HepG2 (cell line): Measurements from ENCODE around the gene CTNND1. TPM values are rescaled to one million over a fixed set of nuclear protein-coding genes. Genes with fewer than 3 reads are reported as not detected.

Experiments
- ATRX ChIP-seq: sonication (generic); formaldehyde crosslinking; IDR thresholded peaks from 2 replicates; pipeline ENCODE4 v1.4.0; 2020; ENCODE audit warnings: missing genetic modification reagents, borderline replicate concordance
- EEA1 ChIP-seq: sonication (generic); formaldehyde crosslinking; IDR thresholded peaks from 2 replicates; pipeline ENCODE4 v1.5.1; 2020; ENCODE audit warnings: mild to moderate bottlenecking, missing genetic modification reagents, borderline replicate concordance
- FOXA1 ChIP-seq, 2 experiments: fragments of 450-650 bp in 1 of 2; sonication (generic) in 1 of 2; formaldehyde crosslinking in 1 of 2; IDR thresholded peaks; 2 replicates each; pipeline versions ENCODE4 v1.4.0 to v1.6.1; 2016 to 2020; ENCODE audit warnings: missing genetic modification reagents in 1 of 2
- FOXJ3 ChIP-seq: sonication (generic); formaldehyde crosslinking; IDR thresholded peaks from 2 replicates; pipeline ENCODE4 v1.4.0; 2020; ENCODE audit warnings: missing genetic modification reagents, mild to moderate bottlenecking, borderline replicate concordance
- FOXO1 ChIP-seq: sonication (generic); formaldehyde crosslinking; IDR thresholded peaks from 2 replicates; pipeline ENCODE4 v1.4.0; 2020; ENCODE audit warnings: missing genetic modification reagents
- HES4 ChIP-seq: sonication (generic); formaldehyde crosslinking; IDR thresholded peaks from 2 replicates; pipeline ENCODE4 v1.9.0; 2021; ENCODE audit warnings: mild to moderate bottlenecking, missing genetic modification reagents, borderline replicate concordance
- IKZF4 ChIP-seq: sonication (generic); formaldehyde crosslinking; IDR thresholded peaks from 2 replicates; pipeline ENCODE4 v1.5.1; 2020; ENCODE audit warnings: borderline replicate concordance, mild to moderate bottlenecking, low read depth, missing genetic modification reagents; ENCODE audit errors: not compliant biosample characterization
- KLF11 ChIP-seq: IDR thresholded peaks from 2 replicates; pipeline ENCODE4 v1.6.1; 2016; ENCODE audit warnings: missing compliant biosample characterization
- MAFF ChIP-seq: IDR thresholded peaks from 2 replicates; pipeline ENCODE4 v1.6.1; 2011; ENCODE audit warnings: low read depth, low read length, improper control_type of control experiment
- PHF5A ChIP-seq: IDR thresholded peaks from one replicate; pipeline ENCODE4 v1.6.1; 2018; ENCODE audit warnings: low read depth, missing genetic modification reagents; ENCODE audit not compliant: unreplicated experiment
- PRPF4 ChIP-seq: fragments of 200-400 bp; formaldehyde crosslinking; IDR thresholded peaks from 2 replicates; pipeline ENCODE4 v1.6.1; 2016; ENCODE audit warnings: low read length, low read depth; ENCODE audit not compliant: poor library complexity, severe bottlenecking
- SNAPC5 ChIP-seq: sonication (generic); formaldehyde crosslinking; IDR thresholded peaks from 2 replicates; pipeline ENCODE4 v1.8.1; 2023; ENCODE audit warnings: mild to moderate bottlenecking, missing genetic modification reagents, borderline replicate concordance
- TFAP4 ChIP-seq: sonication (generic); IDR thresholded peaks from 2 replicates; pipeline ENCODE4 v1.6.1; 2016; ENCODE audit warnings: low read depth, borderline replicate concordance
- ZKSCAN8 ChIP-seq: IDR thresholded peaks from 2 replicates; pipeline ENCODE4 v1.6.1; 2016; ENCODE audit warnings: borderline replicate concordance, missing genetic modification reagents, missing compliant biosample characterization
- ZNF142 ChIP-seq: sonication (generic); formaldehyde crosslinking; IDR thresholded peaks from 2 replicates; pipeline ENCODE4 v1.4.0; 2020; ENCODE audit warnings: missing genetic modification reagents
- ZNF33A ChIP-seq: sonication (generic); formaldehyde crosslinking; IDR thresholded peaks from 2 replicates; pipeline ENCODE4 v1.5.1; 2020; ENCODE audit warnings: missing genetic modification reagents, mild to moderate bottlenecking, moderate library complexity, borderline replicate concordance
- ZNF343 ChIP-seq: sonication (generic); formaldehyde crosslinking; IDR thresholded peaks from 2 replicates; pipeline ENCODE4 v1.4.0; 2020; ENCODE audit warnings: mild to moderate bottlenecking, missing genetic modification reagents
- ZNF737 ChIP-seq: sonication (generic); formaldehyde crosslinking; IDR thresholded peaks from 2 replicates; pipeline ENCODE4 v1.5.0; 2020; ENCODE audit warnings: missing genetic modification reagents, mild to moderate bottlenecking, borderline replicate concordance
- polyA plus RNA-seq, 8 experiments: library from polyadenylated mRNA; depleted of rRNA in 3 of 8; stranded (reverse) in 7 of 8; unstranded in 1 of 8; fragments of >200 nt; fragmentation: Illumina TruSeq in 4 of 8; extraction: Trizol in 4 of 8; gene quantifications; 2 replicates each; pipeline versions ENCODE4 v1.2.1 to v1.2.3, GENCODE V29; 2011 to 2016; ENCODE audit warnings: low read depth in 4 of 8, missing spikeins in 1 of 8, mixed read lengths in 1 of 8; ENCODE audit not compliant: insufficient read depth in 1 of 8
- total RNA-seq, 5 experiments: library from RNA; depleted of rRNA; stranded (reverse); fragments of >200 nt; fragmentation: Illumina TruSeq; extraction: Trizol; gene quantifications; 2 replicates each; pipeline ENCODE4 v1.2.3, GENCODE V29; 2016; ENCODE audit warnings: low read depth in 1 of 5
- TF ChIP-seq, protein P1 (sequence below): sonication (generic); formaldehyde crosslinking; IDR thresholded peaks from 2 replicates; pipeline ENCODE4 v1.5.0; 2020; ENCODE audit warnings: missing genetic modification reagents, mild to moderate bottlenecking, borderline replicate concordance

Gene CTNND1
- total and polyA plus RNA-seq, 2 of the 13 experiments (the other 11 are each of a cell fraction or from before 2014, with no cell fraction given), result 117 to 128 TPM

DNA sequence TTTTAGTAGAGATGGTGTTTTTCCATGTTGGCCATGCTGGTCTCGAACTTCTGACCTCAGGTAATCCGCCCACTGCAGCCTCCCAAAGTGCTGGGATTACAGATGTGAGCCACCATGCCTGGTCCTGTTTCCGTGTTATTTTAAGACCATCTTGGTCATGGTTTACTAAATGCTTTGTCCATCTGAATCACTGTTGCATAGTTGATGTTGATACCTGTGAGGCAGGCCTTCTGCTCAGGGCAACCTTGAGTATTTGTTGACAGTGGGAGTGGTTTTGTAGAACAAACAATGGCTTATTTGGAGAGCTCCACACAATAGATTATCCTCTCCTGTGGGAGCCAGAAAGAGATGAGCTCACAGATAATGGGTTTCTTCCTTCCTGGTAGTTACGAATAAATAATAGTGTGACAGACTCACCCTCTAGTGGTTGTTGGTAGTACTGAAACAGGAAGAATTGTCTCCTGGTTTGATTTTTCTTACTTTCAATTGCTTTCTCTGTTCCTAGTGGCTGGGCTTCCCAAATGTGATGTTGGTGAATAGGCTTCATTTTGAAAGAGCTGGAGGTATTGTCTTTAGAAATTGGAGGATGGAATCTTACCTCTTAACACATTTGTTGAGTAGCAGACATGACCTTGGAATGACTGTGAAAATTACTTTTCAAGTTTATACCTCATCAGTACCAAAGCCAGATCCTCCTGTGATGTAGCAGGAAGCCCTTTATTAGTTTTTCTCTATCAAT lies 39.0 kb downstream of the CTNND1 start (continued):
- TF ChIP-seq ZNF142 (CRISPR knock-in tag) (no peak), FOXA1 (IDR thresholded peaks at IDR 0.05) (peak; percentile 93), FOXA1 (CRISPR knock-in tag; IDR thresholded peaks at IDR 0.05) (peak; percentile 93), FOXJ3 (CRISPR knock-in tag) (peak; percentile 85; the same call in 1 of the 2 replicates), EEA1 (no peak), MAFF (no peak), ZNF737 (CRISPR knock-in tag) (no peak), ZNF343 (no peak), FOXO1 (CRISPR knock-in tag) (peak; percentile 85), HES4 (CRISPR knock-in tag) (no peak), ZKSCAN8 (CRISPR knock-in tag) (peak; percentile 40; the same call in 1 of the 2 replicates), IKZF4 (CRISPR knock-in tag) (no peak), KLF11 (CRISPR knock-in tag) (no peak), PHF5A (no peak), TFAP4 (no peak), SNAPC5 (CRISPR knock-in tag) (no peak), ATRX (CRISPR knock-in tag) (no peak), PRPF4 (no peak), ZNF33A (CRISPR knock-in tag) (no peak)
- TF ChIP-seq, protein P1, sequence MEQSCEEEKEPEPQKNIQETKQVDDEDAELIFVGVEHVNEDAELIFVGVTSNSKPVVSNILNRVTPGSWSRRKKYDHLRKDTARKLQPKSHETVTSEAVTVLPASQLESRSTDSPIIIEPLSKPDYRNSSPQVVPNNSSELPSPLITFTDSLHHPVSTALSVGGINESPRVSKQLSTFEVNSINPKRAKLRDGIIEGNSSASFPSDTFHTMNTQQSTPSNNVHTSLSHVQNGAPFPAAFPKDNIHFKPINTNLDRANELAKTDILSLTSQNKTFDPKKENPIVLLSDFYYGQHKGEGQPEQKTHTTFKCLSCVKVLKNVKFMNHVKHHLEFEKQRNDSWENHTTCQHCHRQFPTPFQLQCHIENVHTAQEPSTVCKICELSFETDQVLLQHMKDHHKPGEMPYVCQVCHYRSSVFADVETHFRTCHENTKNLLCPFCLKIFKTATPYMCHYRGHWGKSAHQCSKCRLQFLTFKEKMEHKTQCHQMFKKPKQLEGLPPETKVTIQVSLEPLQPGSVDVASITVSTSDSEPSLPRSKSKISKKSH (CRISPR knock-in tag), result no peak
